ENCODE results near the gene RMDN2. TPM values are rescaled to one million over a fixed set of nuclear protein-coding genes. Genes with fewer than 3 reads are reported as not detected.

The RMDN2 gene
- total and polyA plus RNA-seq, 9 of the 15 experiments (the other 6 are each of a cell fraction or from before 2014, with no cell fraction given): 1.5 to 4.3 (median 2.3) TPM

DNA sequence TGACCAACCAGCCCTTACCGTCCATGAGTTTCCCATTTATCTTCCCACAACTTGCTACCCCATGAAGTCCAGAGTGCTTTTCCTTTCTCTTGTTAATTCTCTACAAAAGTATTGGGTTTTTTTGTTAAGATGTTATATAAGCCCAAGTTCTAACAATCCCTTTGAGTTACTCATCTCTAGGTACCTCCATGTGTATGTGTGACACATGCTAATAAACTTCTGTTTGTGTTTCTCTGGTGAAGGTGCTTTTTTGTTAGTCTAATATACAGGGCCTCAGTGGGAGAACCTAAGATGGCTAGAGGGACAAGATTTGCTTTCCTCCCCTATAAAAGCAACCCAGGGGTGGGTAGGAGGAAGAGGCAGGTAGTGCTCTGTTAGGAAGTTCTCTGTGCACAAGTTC is 31.8 kb upstream of the RMDN2 start:
- DNase-seq (ENCODE audit: extremely low read depth in 1 of 4, low spot score in 3 of 4) (no peak), FAIRE-seq (no peak), ATAC-seq (no peak)
- intact Hi-C loops (cut with micrococcal nuclease) (no loop called here), in situ Hi-C loops (cut with MboI) (loop anchor here (25.0 kb wide), 1 partner anchor 1106 kb away; no protein-coding TSS in a partner anchor)
- Histone ChIP-seq H3K36me3 (ENCODE audit: control insufficient read depth, insufficient read depth, low read length) (no peaks in the 10 kb centered on the region), H3K79me2 (ENCODE audit: control insufficient read depth, insufficient read depth, low read length) (no peaks in the 10 kb centered on the region), H4K20me1 (replicated peaks; ENCODE audit: control insufficient read depth, insufficient read depth, low read length) (0 out of 2 replicates have a peak, but pooled peaks cover 3% of the 10 kb centered on the region), H3K9me3 (replicated peaks; ENCODE audit: control insufficient read depth, insufficient read depth, low read depth, low read length) (no peaks in the 10 kb centered on the region), H3K4me1 (replicated peaks in 1 of 2; ENCODE audit: control insufficient read depth in 2 of 2, insufficient read depth in 2 of 2, low read length in 2 of 2) (no peaks in the 10 kb centered on the region), H2AFZ (ENCODE audit: low read depth, low read length) (no peak overlapping the region), H3K4me2 (ENCODE audit: insufficient read depth, low read length) (no peak overlapping the region), H3K27me3 (ENCODE audit: control insufficient read depth in 2 of 2, insufficient read depth in 2 of 2, low read length in 2 of 2) (peaks cover 0 to 9% of the 10 kb centered on the region in 2 experiments; a peak in 2 of 5 replicates), H3K4me3 (no peak overlapping the region), H3K9me1 (ENCODE audit: control insufficient read depth, insufficient read depth, low read length) (no peaks in the 10 kb centered on the region), H3K9ac (ENCODE audit: insufficient read depth in 1 of 2, low read depth in 2 of 2, low read length in 2 of 2) (no peak overlapping the region), H3K27ac (ENCODE audit: extremely low read depth, low read depth, low read length) (no peak overlapping the region)
- BruUV-seq (replicated peaks): no TSS peak
- CTCF ChIA-PET (ENCODE audit: low intra/inter-chr PET ratio): no interaction called here
- 0% methylated on average over 1 of the region's 1 CpG for WGBS (ENCODE audit: insufficient coverage, low coverage, missing lambda C conversion rate)
- POLR2A ChIA-PET: no interaction called here
- TF ChIP-seq SNRNP70 (optimal IDR thresholded peaks at IDR 0.05; ENCODE audit: low read depth, low read length): no peak
- TF ChIP-seq ZNF143 (CRISPR knock-in tag; IDR thresholded peaks at IDR 0.05): no peak

DNA sequence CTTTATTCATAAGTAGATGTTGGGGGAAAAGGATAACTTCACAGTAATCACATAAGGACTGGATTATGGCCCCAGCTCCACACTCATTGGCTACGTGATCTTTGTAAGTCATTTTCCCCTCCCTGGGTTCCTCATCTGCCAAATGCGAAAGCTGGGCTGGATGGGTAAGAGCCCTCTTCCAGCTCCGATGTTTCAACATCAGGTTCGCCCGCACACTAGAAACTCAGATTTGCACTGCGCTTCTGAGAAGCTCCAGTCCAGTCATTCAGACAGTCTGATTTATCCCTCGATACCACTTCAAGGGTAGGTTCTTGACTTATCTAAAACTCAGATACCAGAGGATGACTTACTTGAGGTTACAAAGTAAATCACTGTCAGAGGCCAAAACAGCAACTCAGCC is 31.0 kb upstream of the RMDN2 start:
- H3K79me2 ChIP-seq (ENCODE audit: control insufficient read depth, insufficient read depth, low read length): no peaks in the 10 kb centered on the region
- 0 out of 2 replicates have a peak, but pooled peaks cover 3% of the 10 kb centered on the region for H4K20me1 ChIP-seq (replicated peaks; ENCODE audit: control insufficient read depth, insufficient read depth, low read length)
- POLR2A ChIA-PET: no interaction called here
- FAIRE-seq: no peak
- ATAC-seq: no peak
- H2AFZ ChIP-seq (ENCODE audit: low read depth, low read length): no peak overlapping the region
- in situ Hi-C loops (cut with MboI): loop anchor here (25.0 kb wide), 1 partner anchor 1107 kb away; no protein-coding TSS in a partner anchor
- TF ChIP-seq RCOR1 (IDR thresholded peaks at IDR 0.05; ENCODE audit: borderline replicate concordance in 1 of 2, low read depth in 2 of 2, low read length in 2 of 2): 0 out of 4 replicates have a peak, but pooled peaks of 1 of the 2 experiments have one; percentile 7
- TF ChIP-seq SLC30A9 (CRISPR knock-in tag; IDR thresholded peaks at IDR 0.05): no peak
- DNase-seq (ENCODE audit: extremely low read depth in 1 of 4, low spot score in 3 of 4): no peak
- no peaks in the 10 kb centered on the region for H3K9me3 ChIP-seq (replicated peaks; ENCODE audit: control insufficient read depth, insufficient read depth, low read depth, low read length)
- H3K9ac ChIP-seq (ENCODE audit: insufficient read depth in 1 of 2, low read depth in 2 of 2, low read length in 2 of 2): no peak overlapping the region
- H3K4me3 ChIP-seq: no peak overlapping the region
- H3K4me2 ChIP-seq (ENCODE audit: insufficient read depth, low read length): no peak overlapping the region
- peaks cover 2 to 8% of the 10 kb centered on the region in 2 experiments; a peak in 2 of 5 replicates for H3K27me3 ChIP-seq (ENCODE audit: control insufficient read depth in 2 of 2, insufficient read depth in 2 of 2, low read length in 2 of 2)
- no peak overlapping the region for H3K27ac ChIP-seq (ENCODE audit: extremely low read depth, low read depth, low read length)
- CTCF ChIA-PET (ENCODE audit: low intra/inter-chr PET ratio): no interaction called here
- no peaks in the 10 kb centered on the region for H3K4me1 ChIP-seq (replicated peaks in 1 of 2; ENCODE audit: control insufficient read depth in 2 of 2, insufficient read depth in 2 of 2, low read length in 2 of 2)
- 1% methylated on average over 7 of the region's 7 CpGs for WGBS (ENCODE audit: insufficient coverage, low coverage, missing lambda C conversion rate)
- BruUV-seq (replicated peaks): no TSS peak
- intact Hi-C loops (cut with micrococcal nuclease): no loop called here
- H3K9me1 ChIP-seq (ENCODE audit: control insufficient read depth, insufficient read depth, low read length): no peaks in the 10 kb centered on the region
- no peaks in the 10 kb centered on the region for H3K36me3 ChIP-seq (ENCODE audit: control insufficient read depth, insufficient read depth, low read length)

All from K562 (cell line).